ENCODE data around the gene BCL2L11. TPM values are rescaled to one million over a fixed set of nuclear protein-coding genes. Genes with fewer than 3 reads are reported as not detected.

The BCL2L11 gene
- total and polyA plus RNA-seq, 10 of the 15 experiments (the other 5 are each of a cell fraction or from before 2014, with no cell fraction given): 0.29 to 10.1 (median 1.1) TPM

- ATAC-seq (no peak), FAIRE-seq (no peak), DNase-seq (ENCODE audit: low read depth, low spot score) (no peak)
- Histone ChIP-seq H3K79me2 (ENCODE audit: control insufficient read depth, insufficient read depth, low read length) (no peaks in the 10 kb centered on the region), H3K9me3 (replicated peaks; ENCODE audit: control insufficient read depth, insufficient read depth, low read length) (peaks cover 2% of the 10 kb centered on the region), H3K36me3 (ENCODE audit: control insufficient read depth in 2 of 2, insufficient read depth in 2 of 2, low read length in 1 of 2) (no peaks in the 10 kb centered on the region), H3K4me1 (ENCODE audit: control insufficient read depth, insufficient read depth, low read length) (peaks cover 30% of the 10 kb centered on the region), H2AFZ (ENCODE audit: control insufficient read depth, low read depth, low read length) (no peak overlapping the region), H4K20me1 (ENCODE audit: control insufficient read depth, insufficient read depth) (no peaks in the 10 kb centered on the region), H3K4me2 (ENCODE audit: control insufficient read depth, insufficient read depth) (no peak overlapping the region), H3K9ac (ENCODE audit: control insufficient read depth, insufficient read depth, low read length) (no peak overlapping the region), H3K27me3 (replicated peaks in 1 of 2; ENCODE audit: control insufficient read depth in 2 of 2, insufficient read depth in 2 of 2, low read length in 1 of 2) (no peaks in the 10 kb centered on the region), H3K4me3 (no peak overlapping the region), H3K27ac (ENCODE audit: control insufficient read depth, insufficient read depth) (no peak overlapping the region)
- WGBS (ENCODE audit: insufficient coverage, insufficient replicate concordance, low lambda C conversion rate, missing lambda C conversion rate): 84% methylated on average over 2 of the region's 2 CpGs
- BruUV-seq (replicated peaks): no TSS peak
- intact Hi-C loops (cut with micrococcal nuclease; ENCODE audit: unreplicated experiment) (no loop called here), in situ Hi-C loops (cut with MboI) (loop anchor here (25.0 kb wide), 1 partner anchor 342 kb away; no protein-coding TSS in a partner anchor)
- CTCF ChIA-PET: interaction anchor here (0.8 to 3.3 kb wide), 2 partner anchors 9 to 34 kb away, joined by 3 to 20 read pairs; no protein-coding TSS in a partner anchor
- SMC1A ChIA-PET (ENCODE audit: uncharacterized antibody, unreplicated experiment): interaction anchor here (0.8 to 5.4 kb wide), 6 partner anchors 12 to 80 kb away, joined by 3 to 70 read pairs (median 6); no protein-coding TSS in a partner anchor
- POLR2A ChIA-PET: interaction anchor here (1.1 to 1.2 kb wide), 2 partner anchors 15 to 20 kb away, joined by 3 read pairs; no protein-coding TSS in a partner anchor
- RAD21 ChIA-PET (ENCODE audit: unreplicated experiment): interaction anchor here (1.3 to 1.6 kb wide), 2 partner anchors 10 to 84 kb away, joined by 3 to 7 read pairs; partner anchors contain the start of gene BCL2L11
- no peak for TF ChIP-seq FOXK2 (IDR thresholded peaks at IDR 0.05)
- TF ChIP-seq TCF3 (IDR thresholded peaks at IDR 0.05; ENCODE audit: borderline replicate concordance, insufficient read depth, low read depth, low read length): no peak
- TF ChIP-seq NKRF (conservative IDR thresholded peaks at IDR 0.05): no peak
- no peak for TF ChIP-seq EGR1 (IDR thresholded peaks at IDR 0.05; ENCODE audit: borderline replicate concordance in 1 of 2, low read depth in 2 of 2, low read length in 2 of 2)
- TF ChIP-seq JUND (IDR thresholded peaks at IDR 0.05; ENCODE audit: low read depth, low read length): no peak
- no peak for TF ChIP-seq MEF2A (IDR thresholded peaks at IDR 0.05; ENCODE audit: insufficient read depth, low read depth, low read length)
- TF ChIP-seq FOXM1 (IDR thresholded peaks at IDR 0.05; ENCODE audit: low read depth, low read length): no peak
- TF ChIP-seq NFIC (IDR thresholded peaks at IDR 0.05; ENCODE audit: low read depth, low read length): no peak
- no peak for TF ChIP-seq CREM (IDR thresholded peaks at IDR 0.05; ENCODE audit: low read depth)
Measured at GRCh38 chr2:111204706-111205105, 84.0 kb downstream of the BCL2L11 start.

All from GM12878 (cell line).